GM19372 (cell line): ENCODE results near the gene POPDC2.
"Not testable (repeated sequence)": the region's sequence is repeated elsewhere in the genome, so short reads cannot be mapped to it uniquely, and the experiment has no call there.

ENCODE experiments used
- ATAC-seq: cut with Tn5 transposase; IDR thresholded peaks from one replicate; pipeline ENCODE4 v1.9.1; 2021; ENCODE audit warnings: mild to moderate bottlenecking, low read depth, moderate library complexity; ENCODE audit not compliant: unreplicated experiment

The POPDC2 gene

GRCh38 chr3:119620899-119621298 lies 39.5 kb downstream of the POPDC2 start:
- no peak for ATAC-seq

DNA sequence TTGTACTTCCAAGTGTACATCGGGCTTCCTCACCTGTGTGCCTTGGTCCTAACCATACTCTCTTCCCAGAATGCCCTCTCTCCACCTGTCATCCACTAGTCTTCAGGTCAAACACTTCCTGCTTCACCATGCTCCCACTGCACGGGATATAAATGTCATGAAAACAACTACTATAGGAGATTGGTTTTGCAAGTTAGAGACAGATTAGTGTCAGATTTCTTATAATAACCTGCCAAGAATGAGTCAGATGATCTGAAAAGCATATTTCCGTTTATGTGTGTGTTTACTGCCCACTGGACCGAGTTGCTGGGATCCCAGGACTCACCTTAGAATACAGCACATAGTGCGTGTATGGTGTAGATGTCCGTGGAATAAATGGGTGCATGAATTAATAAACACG lies 41.3 kb downstream of the POPDC2 start:
- no peak for ATAC-seq

DNA sequence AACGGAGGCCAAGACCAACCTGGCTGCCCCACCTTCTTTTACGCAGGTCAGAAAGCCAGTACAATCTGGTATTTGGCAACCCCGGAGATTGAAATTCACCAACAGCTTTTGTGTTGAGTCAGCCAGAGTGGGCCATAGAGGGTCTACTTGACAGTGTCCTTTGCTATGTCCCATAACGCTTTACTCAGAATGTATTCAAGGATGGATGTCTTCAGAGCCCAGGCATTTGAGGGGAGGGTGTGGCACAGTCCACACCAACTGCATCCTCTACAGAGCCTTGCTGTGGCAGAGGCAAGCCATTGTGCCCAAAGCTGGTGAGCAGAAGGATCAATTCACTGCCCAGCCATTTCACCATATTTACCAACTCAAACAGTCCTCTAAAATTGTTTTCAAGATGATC lies 44.3 kb downstream of the POPDC2 start:
- no peak for ATAC-seq

DNA sequence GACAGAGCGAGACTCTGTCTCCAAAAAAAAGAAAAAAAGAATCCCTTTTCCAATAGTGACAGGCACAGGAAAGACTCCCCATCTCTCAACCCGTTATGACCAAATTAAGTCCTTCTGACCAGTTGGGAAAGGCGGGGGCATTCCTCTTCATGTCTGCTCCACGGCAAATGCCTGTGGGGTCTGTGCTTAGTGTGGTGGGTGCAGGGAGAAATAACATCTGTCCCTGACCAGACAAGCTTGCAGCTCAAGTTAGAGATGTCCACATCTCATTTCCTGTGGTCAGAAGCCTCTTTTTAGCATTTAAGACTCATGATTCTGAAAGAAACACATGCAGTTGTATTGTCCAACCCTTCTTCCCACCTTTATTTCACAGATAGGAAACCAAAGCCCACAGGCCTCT lies 46.5 kb downstream of the POPDC2 start:
- ATAC-seq: peak; percentile 53

GRCh38 chr3:119613201-119613600 lies 47.2 kb downstream of the POPDC2 start:
- ATAC-seq: no peak

- ATAC-seq: no peak
Observed at GRCh38 chr3:119611664-119612063, 48.7 kb downstream of the POPDC2 start.

DNA sequence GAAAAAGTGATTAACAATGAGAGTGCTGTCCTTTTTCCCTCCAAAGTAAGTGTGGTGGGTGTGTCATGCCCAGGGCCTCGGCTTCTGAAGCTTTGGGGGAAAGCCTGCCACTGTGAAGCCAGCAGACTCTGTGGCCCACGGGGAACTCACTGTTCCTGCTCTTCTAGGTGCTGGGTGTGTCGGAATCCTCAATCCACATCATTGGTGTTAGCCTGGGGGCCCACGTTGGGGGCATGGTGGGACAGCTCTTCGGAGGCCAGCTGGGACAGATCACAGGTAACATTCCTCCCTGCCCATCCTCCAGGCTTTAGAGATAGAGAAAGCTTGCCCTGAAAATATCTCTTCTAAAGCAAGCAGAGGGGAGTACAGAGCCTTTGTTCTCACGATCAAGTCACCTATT lies 51.1 kb downstream of the POPDC2 start:
- ATAC-seq: no peak

- no peak for ATAC-seq
Observed at GRCh38 chr3:119608405-119609000, 51.9 kb downstream of the POPDC2 start.

DNA sequence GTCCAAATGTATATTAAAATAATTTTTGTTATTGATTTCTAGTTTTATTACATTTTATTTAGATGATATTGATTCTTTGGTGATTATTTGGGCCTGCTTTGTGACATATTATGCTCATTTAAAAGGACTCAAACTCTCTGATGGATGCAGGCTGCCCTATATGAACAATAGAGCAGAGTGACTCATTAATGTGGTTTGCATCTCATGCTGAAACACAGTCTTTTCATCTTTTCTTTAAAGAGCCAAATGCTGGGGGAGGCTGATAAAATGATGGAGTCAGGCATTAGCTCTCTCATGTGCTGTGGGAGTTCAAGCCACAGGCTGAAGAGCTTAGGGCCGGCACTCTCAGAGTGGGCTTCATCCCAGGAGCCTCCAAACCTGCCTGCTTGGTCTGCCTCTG lies 55.5 kb downstream of the POPDC2 start:
- ATAC-seq: no peak

DNA sequence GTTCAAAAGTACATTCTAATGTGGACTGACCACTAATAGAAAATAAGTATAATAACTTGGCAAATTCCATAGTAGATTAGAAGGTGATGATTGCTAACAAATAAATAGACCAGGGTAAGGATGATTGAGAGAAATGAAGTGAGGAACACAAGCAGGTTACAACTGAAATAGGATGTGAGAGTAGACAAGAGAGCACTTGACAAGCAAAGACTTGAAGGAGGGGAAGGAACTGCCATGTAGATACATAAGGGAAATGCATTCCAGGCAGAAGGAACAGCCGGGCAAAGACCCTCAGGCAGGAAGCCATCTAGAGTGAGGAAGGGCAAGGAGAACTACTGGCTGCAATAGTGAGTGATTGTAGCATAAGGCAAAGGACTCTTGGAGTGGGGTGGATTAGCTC lies 57.7 kb downstream of the POPDC2 start:
- no peak for ATAC-seq

- ATAC-seq: no peak
Observed at GRCh38 chr3:119601154-119601553, 59.2 kb downstream of the POPDC2 start.

GRCh38 chr3:119600732-119601131 lies 59.7 kb downstream of the POPDC2 start:
- ATAC-seq: peak; percentile 57

- ATAC-seq: no peak
Observed at GRCh38 chr3:119599558-119600174, 60.7 kb downstream of the POPDC2 start.

DNA sequence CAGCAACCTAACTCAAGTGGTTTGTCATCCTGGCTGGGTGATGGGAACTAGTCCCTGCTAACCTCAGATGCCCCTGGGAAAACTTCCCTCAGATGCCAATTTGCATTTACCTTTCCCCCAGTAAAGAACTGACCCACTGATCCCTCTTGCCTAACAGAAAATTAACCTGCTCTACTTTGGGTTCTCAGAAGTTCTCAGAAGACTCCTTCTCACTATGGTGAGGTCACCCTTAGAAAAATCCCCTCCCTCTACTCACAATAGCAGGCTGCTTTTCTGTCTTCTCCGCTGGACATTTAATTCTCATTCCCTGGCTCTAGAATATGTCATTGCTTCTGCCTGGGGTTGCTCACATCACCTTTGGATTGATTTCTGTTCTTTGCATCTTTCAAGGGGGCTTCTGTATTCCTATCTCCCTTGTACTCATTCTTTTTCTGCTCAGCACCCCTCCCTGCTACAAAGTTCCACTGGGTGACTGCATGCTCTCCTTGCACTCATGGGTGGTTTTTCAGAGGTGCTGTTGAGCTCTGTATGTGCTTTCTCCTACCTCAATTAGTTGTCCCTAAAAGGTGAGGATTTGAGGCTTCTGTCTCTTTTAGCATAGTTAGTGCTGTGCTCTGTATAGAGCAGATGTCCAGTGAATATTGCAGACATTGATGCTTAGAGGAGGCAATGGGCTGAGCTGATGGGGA lies 61.8 kb downstream of the POPDC2 start:
- peak; percentile 43 for ATAC-seq

- ATAC-seq: no peak
Observed at GRCh38 chr3:119597548-119598288, 62.7 kb downstream of the POPDC2 start, which contains the start of gene PLA1A. PLA1A (plus strand) TSS chr3:119597885; CDS start chr3:119597914, 29 bp downstream.

DNA sequence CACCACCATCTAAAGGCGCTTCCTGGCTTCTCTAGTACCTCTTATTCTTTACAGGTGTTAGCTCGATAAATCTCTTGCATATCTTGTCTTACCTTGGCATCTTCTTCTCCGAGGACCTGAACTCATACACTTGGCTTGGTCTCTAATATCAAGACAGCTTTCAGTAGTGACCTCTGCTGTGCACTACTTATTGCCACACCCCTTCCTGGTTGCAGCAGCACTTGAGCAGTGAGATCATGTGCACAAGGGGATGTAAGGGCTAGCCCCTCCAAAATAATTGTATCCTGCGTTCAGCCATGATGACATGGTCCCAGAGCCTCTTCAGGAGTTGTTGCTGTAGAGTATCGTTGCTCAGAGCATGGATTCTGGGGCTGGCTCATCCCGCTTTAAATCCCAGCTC lies 64.0 kb downstream of the POPDC2 start:
- ATAC-seq: no peak

GRCh38 chr3:119595639-119596334 lies 64.6 kb downstream of the POPDC2 start:
- no peak for ATAC-seq

- not testable (repeated sequence) for ATAC-seq
Observed at GRCh38 chr3:119594929-119595328, 65.5 kb downstream of the POPDC2 start.

DNA sequence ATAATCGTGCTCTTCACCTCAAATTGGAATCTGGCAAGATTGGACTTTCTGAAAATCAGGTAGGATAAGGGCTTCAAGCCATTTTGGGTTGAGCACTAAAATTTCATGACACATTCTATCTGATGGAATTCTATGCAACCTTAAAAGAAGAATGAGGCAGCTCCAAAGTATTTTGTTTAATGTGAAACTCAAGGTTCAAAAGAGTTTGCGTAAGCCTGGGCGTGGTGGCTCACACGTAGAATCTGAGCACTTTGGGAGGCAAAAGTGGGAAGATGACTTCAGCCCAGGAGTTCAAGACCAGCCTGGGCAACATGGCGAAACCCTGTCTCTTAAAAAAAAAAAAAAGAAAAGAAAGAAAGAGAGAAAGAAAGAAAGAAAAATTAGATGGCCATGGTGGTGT lies 66.3 kb downstream of the POPDC2 start:
- ATAC-seq: no peak

DNA sequence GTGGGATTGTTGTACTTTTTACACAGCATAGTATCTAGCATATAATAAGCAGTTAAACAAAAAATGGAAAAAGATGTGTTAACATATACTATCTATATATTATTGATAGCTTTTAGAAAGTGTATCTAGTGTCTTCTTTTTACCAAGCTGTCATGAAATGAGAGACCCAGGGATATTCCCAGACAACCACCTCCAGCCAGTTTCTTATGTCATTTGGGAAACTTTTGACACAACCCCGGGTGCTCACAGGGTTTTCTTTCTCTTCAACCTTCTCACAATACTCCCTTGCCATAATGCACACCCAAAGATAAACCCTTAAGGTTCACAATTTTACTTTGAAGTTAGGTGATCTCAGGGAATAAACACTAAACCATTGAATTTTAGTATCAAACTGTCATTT lies 67.5 kb downstream of the POPDC2 start:
- ATAC-seq: no peak
